ENCODE measurements around the gene FANCD2. TPM values are rescaled to one million over a fixed set of nuclear protein-coding genes. Genes with fewer than 3 reads are reported as not detected.

The FANCD2 gene
- 10 to 100 TPM; 10.8 to 12.5 TPM for total RNA-seq
- polyA plus RNA-seq (ENCODE audit: insufficient read length in 2 of 2): 10 to 100 TPM; 11.4 to 17.3 TPM
- long read RNA-seq, donor 1: 0 reads
- long read RNA-seq, donor 2: 0 reads
- long read RNA-seq, donor 3: 0 reads
- long read RNA-seq, donor 4, partial matches to known transcripts: 25 of 26 reads
- long read RNA-seq, donor 4, other reads (novel, unspliced or antisense): 0 of 26 reads

DNA sequence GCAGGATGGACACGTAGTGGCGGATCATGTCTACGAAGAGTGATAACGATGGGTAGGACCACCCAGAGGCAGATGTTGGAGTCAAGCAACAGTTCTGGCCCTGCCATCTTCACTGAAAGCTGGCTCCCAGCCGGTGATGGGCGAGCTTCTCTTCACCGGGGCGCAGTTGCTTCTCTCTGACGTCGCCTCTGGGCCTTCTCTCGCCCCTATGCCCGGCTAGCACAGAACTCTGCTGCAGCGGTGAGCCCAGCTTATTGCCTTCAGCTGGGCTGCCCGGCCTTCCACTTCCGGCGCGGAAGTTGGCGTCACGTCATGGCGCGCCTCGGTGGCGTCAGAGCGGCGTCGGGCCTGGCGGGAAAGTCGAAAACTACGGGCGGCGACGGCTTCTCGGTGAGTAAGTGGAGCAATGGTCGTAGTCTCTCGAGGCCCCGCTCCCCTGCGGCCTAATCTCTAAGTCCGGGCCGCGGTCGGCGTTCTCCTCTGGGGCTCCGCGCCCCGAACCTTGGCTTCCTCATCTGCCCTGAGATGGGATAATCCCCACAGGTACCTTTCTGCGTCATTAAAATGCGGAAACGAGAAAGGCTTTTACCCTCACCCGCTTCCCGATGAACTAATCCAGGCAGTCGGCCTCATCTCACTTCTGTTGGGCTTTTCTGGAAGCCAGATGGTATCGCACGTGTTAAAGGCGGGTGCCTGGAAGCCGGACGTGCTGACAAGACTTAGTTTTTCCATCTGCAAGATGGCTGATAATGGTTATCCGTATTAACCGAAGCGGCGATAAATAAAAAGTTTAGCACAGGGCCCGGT lies at the start of gene FANCD2:
Gene FANCD2, plus strand, starts transcription at position 354 of the 807 bp plus-strand sequence. CDS start 2,221 bp downstream, outside the sequence.
- DNase-seq (ENCODE audit: low read depth in 4 of 6, low spot score in 6 of 6): peak; percentile 78 to 96 (median 86)
- Histone ChIP-seq H3K27me3 (ENCODE audit: control insufficient read depth, insufficient read depth, low read length) (no peaks in the 10 kb centered on the region), H3K27ac (ENCODE audit: low read depth, low read length) (peak within 1 kb of the TSS; percentile 37), H3K9me3 (ENCODE audit: control insufficient read depth, insufficient read depth, low read length) (no peaks in the 10 kb centered on the region), H3K36me3 (ENCODE audit: control insufficient read depth, insufficient read depth, low read length) (peaks cover 19% of the 10 kb centered on the region), H3K4me1 (ENCODE audit: control insufficient read depth, insufficient read depth, low read length) (peaks cover 12% of the 10 kb centered on the region), H3K4me3 (ENCODE audit: low read depth, low read length) (peak within 1 kb of the TSS; percentile 82)
- WGBS (ENCODE audit: insufficient coverage): under 1% methylated on average over 56 of the region's 61 CpGs

GRCh38 chr3:9976721-9977709 lies 49.2 kb upstream of the FANCD2 start:
- Histone ChIP-seq H3K27me3 (ENCODE audit: control insufficient read depth, insufficient read depth, low read length) (no peaks in the 10 kb centered on the region), H3K36me3 (ENCODE audit: control insufficient read depth, insufficient read depth, low read length) (peaks cover 50% of the 10 kb centered on the region), H3K27ac (ENCODE audit: low read depth, low read length) (no peak overlapping the region), H3K9me3 (ENCODE audit: control insufficient read depth, insufficient read depth, low read length) (no peaks in the 10 kb centered on the region), H3K4me3 (ENCODE audit: low read depth, low read length) (no peak overlapping the region), H3K4me1 (ENCODE audit: control insufficient read depth, insufficient read depth, low read length) (no peaks in the 10 kb centered on the region)
- DNase-seq (ENCODE audit: low read depth in 4 of 6, low spot score in 6 of 6): peak in 1 of 6 donors; percentile 13
- 76% methylated on average over 2 of the region's 7 CpGs for WGBS (ENCODE audit: insufficient coverage)

GRCh38 chr3:9978710-9979305 lies 47.4 kb upstream of the FANCD2 start:
- Histone ChIP-seq H3K27ac (ENCODE audit: low read depth, low read length) (no peak overlapping the region), H3K36me3 (ENCODE audit: control insufficient read depth, insufficient read depth, low read length) (peaks cover 46% of the 10 kb centered on the region), H3K27me3 (ENCODE audit: control insufficient read depth, insufficient read depth, low read length) (no peaks in the 10 kb centered on the region), H3K4me3 (ENCODE audit: low read depth, low read length) (no peak overlapping the region), H3K4me1 (ENCODE audit: control insufficient read depth, insufficient read depth, low read length) (no peaks in the 10 kb centered on the region), H3K9me3 (ENCODE audit: control insufficient read depth, insufficient read depth, low read length) (no peaks in the 10 kb centered on the region)
- no peak for DNase-seq (ENCODE audit: low read depth in 4 of 6, low spot score in 6 of 6)
- 98% methylated on average over 2 of the region's 8 CpGs for WGBS (ENCODE audit: insufficient coverage)

GRCh38 chr3:9980251-9980650 lies 46.0 kb upstream of the FANCD2 start:
- no peaks in the 10 kb centered on the region for H3K9me3 ChIP-seq (ENCODE audit: control insufficient read depth, insufficient read depth, low read length)
- peaks cover 45% of the 10 kb centered on the region for H3K36me3 ChIP-seq (ENCODE audit: control insufficient read depth, insufficient read depth, low read length)
- H3K4me3 ChIP-seq (ENCODE audit: low read depth, low read length): no peak overlapping the region
- H3K4me1 ChIP-seq (ENCODE audit: control insufficient read depth, insufficient read depth, low read length): peaks cover under 1% of the 10 kb centered on the region
- H3K27ac ChIP-seq (ENCODE audit: low read depth, low read length): no peak overlapping the region
- no peak for DNase-seq (ENCODE audit: low read depth in 4 of 6, low spot score in 6 of 6)
- H3K27me3 ChIP-seq (ENCODE audit: control insufficient read depth, insufficient read depth, low read length): no peaks in the 10 kb centered on the region
- WGBS (ENCODE audit: insufficient coverage): 100% methylated on average over 1 of the region's 2 CpGs

- H3K4me1 ChIP-seq (ENCODE audit: control insufficient read depth, insufficient read depth, low read length): peaks cover 18% of the 10 kb centered on the region
- H3K9me3 ChIP-seq (ENCODE audit: control insufficient read depth, insufficient read depth, low read length): no peaks in the 10 kb centered on the region
- DNase-seq (ENCODE audit: low read depth in 4 of 6, low spot score in 6 of 6): no peak
- WGBS (ENCODE audit: insufficient coverage): under 1% methylated on average over 16 of the region's 17 CpGs
- no peaks in the 10 kb centered on the region for H3K27me3 ChIP-seq (ENCODE audit: control insufficient read depth, insufficient read depth, low read length)
- H3K36me3 ChIP-seq (ENCODE audit: control insufficient read depth, insufficient read depth, low read length): peaks cover 14% of the 10 kb centered on the region
- peak overlapping the region; percentile 96 for H3K4me3 ChIP-seq (ENCODE audit: low read depth, low read length)
- peak overlapping the region; percentile 71 for H3K27ac ChIP-seq (ENCODE audit: low read depth, low read length)
Measured at GRCh38 chr3:9986230-9986725, 40.0 kb upstream of the FANCD2 start.

DNA sequence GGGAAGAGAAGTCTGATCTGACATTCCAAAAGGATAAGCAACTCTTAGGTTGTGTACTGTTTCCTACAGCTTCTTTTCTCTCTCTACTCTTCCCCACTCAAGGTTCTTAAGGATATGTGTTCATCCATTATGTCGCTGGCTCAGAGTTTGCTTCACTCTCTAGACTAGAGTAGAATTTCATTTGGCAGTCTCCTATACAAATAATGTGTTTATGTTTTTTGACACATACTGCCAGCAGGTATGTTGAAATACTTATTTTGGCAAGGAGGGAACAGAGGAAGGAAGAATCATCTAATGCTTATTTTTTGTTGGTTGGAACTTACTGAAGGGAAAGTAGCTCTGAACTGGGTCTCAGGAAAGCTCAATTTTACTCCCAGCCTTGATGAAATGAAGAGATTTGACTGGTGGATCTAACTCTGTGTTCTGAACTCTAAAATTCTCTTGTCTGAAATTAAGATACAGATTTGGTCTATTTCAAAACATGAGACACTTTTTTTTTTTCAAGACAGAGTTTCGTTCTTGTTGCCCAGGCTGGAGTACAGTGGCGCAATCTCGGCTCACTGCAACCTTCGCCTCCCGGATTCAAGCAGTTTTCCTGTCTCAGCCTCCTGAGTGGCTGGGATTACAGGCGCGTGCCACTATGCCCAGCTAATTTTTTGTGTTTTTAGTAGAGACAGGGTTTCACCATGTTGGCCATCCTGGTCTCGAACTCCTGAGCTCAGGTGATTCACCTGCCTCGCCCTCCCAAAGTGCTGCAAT lies 32.0 kb upstream of the FANCD2 start:
- H3K4me1 ChIP-seq (ENCODE audit: control insufficient read depth, insufficient read depth, low read length): no peaks in the 10 kb centered on the region
- H3K27me3 ChIP-seq (ENCODE audit: control insufficient read depth, insufficient read depth, low read length): no peaks in the 10 kb centered on the region
- H3K9me3 ChIP-seq (ENCODE audit: control insufficient read depth, insufficient read depth, low read length): no peaks in the 10 kb centered on the region
- no peak overlapping the region for H3K27ac ChIP-seq (ENCODE audit: low read depth, low read length)
- DNase-seq (ENCODE audit: low read depth in 4 of 6, low spot score in 6 of 6): no peak
- no peak overlapping the region for H3K4me3 ChIP-seq (ENCODE audit: low read depth, low read length)
- H3K36me3 ChIP-seq (ENCODE audit: control insufficient read depth, insufficient read depth, low read length): peaks cover 7% of the 10 kb centered on the region
- WGBS (ENCODE audit: insufficient coverage): 91% methylated on average over 8 of the region's 10 CpGs

DNA sequence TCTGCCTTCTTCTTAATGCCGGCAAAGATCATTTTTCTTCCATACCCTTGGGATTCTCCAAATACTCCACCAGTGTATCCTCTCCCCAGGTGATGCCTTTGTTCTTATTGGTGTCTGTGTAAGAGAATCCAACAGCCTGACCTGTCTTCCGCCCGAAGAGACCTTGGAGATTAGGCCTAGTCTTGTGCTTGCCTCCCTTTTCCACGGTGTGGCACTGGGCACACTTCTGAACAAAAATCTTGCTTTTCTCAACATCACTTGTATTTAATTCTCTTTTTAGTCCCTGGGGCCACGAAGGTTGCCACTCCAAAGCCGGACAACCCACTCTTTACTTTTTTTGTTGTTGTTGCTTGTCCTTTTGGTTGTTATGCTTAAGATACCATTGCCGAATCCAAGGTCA lies 25.6 kb upstream of the FANCD2 start:
- WGBS (ENCODE audit: insufficient coverage): 100% methylated on average over 2 of the region's 7 CpGs
- H3K27ac ChIP-seq (ENCODE audit: low read depth, low read length): no peak overlapping the region
- no peak overlapping the region for H3K4me3 ChIP-seq (ENCODE audit: low read depth, low read length)
- H3K36me3 ChIP-seq (ENCODE audit: control insufficient read depth, insufficient read depth, low read length): peaks cover 16% of the 10 kb centered on the region
- H3K9me3 ChIP-seq (ENCODE audit: control insufficient read depth, insufficient read depth, low read length): no peaks in the 10 kb centered on the region
- H3K4me1 ChIP-seq (ENCODE audit: control insufficient read depth, insufficient read depth, low read length): no peaks in the 10 kb centered on the region
- no peaks in the 10 kb centered on the region for H3K27me3 ChIP-seq (ENCODE audit: control insufficient read depth, insufficient read depth, low read length)
- no peak for DNase-seq (ENCODE audit: low read depth in 4 of 6, low spot score in 6 of 6)

DNA sequence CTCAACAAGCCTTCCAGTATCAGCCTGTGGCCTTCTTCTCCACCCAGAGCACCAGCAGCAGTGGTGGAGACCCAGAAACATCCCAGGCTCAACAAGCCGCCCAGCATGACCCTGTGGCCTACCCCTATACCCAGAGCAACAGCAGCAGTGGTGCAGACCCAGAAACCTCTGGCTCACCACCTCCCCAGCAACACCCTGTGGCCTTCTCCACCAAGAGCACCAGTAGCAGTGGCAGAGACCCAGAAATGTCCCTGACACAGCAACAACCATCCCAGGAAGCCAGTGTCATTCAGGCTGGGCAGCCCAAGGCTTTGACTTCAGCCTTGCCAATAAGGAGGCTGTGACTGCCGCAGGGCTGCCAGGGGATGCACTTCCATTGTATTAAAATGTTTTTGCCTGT lies 23.3 kb upstream of the FANCD2 start:
- no peak overlapping the region for H3K27ac ChIP-seq (ENCODE audit: low read depth, low read length)
- peaks cover 11% of the 10 kb centered on the region for H3K36me3 ChIP-seq (ENCODE audit: control insufficient read depth, insufficient read depth, low read length)
- H3K27me3 ChIP-seq (ENCODE audit: control insufficient read depth, insufficient read depth, low read length): no peaks in the 10 kb centered on the region
- no peaks in the 10 kb centered on the region for H3K4me1 ChIP-seq (ENCODE audit: control insufficient read depth, insufficient read depth, low read length)
- H3K9me3 ChIP-seq (ENCODE audit: control insufficient read depth, insufficient read depth, low read length): no peaks in the 10 kb centered on the region
- no peak for DNase-seq (ENCODE audit: low read depth in 4 of 6, low spot score in 6 of 6)
- WGBS (ENCODE audit: insufficient coverage): 97% methylated on average over 2 of the region's 2 CpGs
- H3K4me3 ChIP-seq (ENCODE audit: low read depth, low read length): no peak overlapping the region

Measured in spinal cord (tissue), 10 donors.